Activated effector memory CD4-positive, alpha-beta T cell treated with anti-CD3 and anti-CD28 coated beads, Interleukin-2, amount 50 U/mL, for 16 hours (primary cell): ENCODE data around the gene CHST6.
"Not testable (repeated sequence)": the region's sequence is repeated elsewhere in the genome, so short reads cannot be mapped to it uniquely, and the experiment has no call there.

Experiments
- DNase-seq: peaks from one replicate; pipeline ENCODE4 v3.0.0-alpha.2; 2020

The CHST6 gene

DNA sequence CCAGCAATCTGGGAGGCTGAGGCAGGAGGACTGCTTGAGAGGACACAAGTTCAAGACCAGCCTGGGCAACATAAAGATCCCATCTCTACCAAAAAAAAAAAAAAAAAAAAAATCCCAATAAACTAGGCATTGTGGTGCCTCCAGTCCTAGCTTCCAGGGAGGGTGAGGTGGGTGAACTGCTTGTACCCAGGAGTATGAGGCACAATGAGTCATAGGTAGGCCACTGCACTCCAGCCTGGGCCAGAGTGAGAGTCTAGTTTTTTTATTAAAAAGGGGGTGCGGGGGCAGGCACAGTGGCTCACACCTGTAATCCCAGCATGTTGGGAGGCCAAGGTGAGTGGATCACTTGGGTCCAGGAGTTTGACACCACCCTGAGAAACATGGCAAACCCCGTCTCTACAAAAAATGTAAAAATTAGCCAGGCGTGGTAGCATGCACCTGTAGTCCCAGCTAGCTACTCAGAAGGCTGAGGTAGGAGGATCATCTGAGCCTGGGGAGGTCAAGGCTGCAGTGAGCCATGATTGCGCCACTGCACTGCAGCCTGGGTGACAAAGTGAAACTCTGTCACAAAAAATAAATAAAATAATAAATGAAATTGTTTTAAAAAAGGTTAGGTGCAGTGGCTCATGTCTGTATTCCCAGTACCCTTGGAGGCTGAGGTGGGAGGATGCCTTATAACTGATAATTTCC, 7.8 kb upstream of the CHST6 start:
- no peak for DNase-seq

GRCh38 chr16:75501820-75502219, 6.6 kb upstream of the CHST6 start:
- not testable (repeated sequence) for DNase-seq

DNA sequence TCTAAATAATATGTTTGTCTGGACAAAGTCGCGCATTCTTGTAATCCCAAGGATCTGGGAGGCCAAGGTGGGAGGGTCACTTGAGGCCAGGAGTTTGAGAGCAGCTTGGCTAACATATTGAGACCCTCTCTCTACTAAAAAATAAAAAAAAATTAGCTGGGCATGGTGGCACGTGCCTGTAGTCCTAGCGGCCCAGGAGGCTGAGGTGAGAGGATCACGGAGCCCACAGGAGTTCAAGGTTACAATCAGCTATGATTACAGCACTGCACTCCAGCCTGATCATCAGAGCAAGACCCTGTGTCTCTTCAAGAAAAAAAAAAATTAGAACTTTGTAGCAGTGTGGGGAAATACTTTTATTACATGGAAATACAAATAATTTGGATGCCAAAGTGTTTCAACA, 6.1 kb upstream of the CHST6 start:
- DNase-seq, result no peak

DNA sequence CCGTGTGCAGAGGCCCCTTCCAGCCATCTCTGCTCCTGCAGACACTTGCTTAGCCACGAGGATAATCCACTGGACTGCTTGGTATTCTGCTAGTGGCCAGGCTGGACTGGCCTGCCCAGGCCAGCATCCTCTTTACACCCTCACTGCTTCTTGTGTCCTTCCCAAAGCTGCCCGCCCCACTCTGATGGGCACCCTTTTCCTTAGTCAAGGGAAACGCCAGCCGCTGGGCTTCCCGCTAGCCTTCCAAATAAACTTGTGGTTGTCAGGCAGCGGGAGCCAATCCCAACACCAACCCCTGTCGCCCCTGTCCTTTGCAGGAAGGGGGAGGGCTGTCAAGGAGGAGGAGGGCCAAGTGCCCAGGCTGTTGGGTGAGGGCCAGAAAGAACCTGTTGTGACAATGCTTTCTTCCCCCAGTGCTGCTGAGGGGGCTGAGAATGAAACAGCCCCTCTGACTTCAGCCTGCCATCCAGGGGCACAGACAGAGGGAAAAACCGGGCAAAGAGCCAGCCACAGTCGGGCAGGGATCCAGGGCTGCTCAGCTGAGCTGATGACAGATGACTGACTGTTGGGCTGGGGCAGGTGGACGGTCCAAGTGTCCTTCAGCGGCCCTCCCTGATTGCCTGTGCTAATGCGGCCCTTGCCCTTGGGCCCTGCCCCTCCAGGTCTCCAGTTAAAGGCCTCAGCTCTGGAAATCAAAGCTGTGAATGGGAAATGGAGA, 3.5 kb upstream of the CHST6 start:
- DNase-seq, result not testable (repeated sequence)

DNA sequence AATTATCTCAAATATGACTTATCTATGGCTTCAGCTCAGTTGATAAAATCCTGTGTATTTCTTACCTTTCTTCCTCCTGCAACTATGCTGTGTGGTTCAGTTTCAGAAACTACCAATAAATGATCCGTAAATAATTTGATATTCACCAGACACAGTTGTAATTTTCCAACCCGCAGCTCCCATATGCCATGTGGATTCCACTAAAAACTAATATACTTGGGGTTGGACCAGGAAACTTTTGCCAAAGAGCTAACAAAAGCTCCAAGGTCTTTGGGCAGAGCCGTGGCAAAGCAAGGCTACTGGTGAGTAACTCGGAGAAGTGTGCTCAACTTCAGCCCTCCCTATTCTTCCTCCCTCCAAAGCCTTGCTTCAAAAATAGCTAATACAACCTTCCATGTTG, 2.3 kb upstream of the CHST6 start:
- no peak for DNase-seq

GRCh38 chr16:75494661-75495075, 573 bp downstream of the CHST6 start:
- DNase-seq, result no peak

DNA sequence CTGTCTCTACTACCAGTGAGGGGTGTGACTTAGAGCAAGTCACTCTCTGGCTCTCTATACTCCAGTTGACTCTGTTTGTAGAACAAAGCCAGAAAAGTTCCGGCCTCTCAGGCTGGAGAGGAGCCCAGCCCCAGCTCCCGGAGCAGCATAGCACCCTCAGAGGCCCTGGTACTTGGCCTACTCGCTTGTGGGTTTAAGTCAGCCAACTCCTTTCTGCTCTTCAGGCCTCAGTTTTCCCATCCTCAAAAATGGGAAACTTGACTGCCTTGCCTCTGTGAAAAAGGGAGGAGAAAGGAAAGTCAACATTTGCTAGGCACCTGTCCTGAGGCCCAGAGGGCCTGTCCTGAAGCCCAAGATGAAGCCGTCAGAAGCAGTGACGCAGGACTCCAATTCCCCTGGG, 1.1 kb downstream of the CHST6 start:
- no peak for DNase-seq

DNA sequence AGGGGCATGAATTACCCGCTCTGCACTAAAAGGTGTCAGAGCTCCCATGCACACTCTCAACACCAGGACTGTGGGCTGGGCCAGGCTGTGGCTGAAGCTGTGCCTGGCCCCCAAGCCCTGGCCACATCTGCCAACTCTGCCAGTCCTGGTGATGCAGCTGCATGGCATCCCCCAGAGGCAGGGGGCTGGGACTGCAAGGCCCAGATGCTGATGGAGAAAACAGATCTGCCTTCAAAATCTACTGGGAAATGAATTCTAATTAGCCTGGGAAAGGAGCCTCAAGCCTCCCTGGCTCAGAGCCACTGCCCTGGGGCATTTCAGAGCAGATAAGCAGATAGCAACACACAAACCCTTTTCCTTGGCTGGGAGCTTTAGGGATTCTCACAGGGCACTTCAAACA, 3.4 kb downstream of the CHST6 start:
- no peak for DNase-seq

DNA sequence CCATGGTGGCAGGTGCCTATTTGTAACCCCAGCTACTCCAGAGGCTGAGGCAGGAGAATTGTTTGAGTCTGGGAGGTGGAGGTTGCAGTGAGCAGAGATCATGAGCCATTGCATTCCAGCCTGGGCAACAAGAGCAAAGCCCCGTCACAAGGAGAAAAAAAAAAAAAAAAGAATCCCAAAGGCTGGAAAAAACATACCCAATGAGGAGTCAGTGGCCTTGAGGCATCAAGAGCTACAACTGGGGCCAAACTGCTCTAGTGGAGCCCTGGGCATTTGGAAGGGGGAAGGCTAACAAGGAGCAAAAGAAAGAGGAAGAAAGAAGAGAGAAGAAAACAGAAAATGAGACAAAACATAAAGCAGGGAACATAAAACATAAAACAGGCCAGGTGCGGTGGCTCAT, 6.9 kb downstream of the CHST6 start:
- no peak for DNase-seq

DNA sequence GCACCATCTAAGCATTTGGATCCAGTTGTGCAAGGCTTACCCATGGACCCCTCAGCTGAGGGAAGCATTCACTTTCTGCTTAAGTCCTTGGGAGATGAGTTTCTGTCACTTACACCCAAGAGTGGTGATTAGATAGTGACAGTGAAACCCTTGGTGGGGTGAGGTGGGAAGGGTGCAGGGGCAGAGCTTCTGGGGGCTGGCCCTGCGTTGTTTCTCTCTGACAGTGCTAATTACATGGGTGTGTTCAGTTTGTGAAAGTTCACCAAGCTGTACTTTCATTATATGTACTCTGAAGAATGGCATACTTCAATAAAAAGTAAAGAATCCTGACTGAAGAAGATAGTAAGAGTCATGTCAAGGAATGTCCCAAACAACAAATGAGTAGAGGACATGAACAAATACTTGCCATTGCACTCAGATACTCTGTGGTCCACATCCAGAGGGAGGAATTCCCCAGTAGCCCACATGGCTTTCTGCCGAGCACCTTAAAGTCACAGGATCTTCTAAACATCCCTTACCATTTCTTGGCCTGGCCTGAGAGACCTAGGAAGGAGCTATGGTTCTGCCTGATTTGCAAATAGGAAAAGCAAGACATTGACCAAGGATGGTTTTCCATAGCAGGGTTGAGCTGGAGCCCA, 8.4 kb downstream of the CHST6 start:
- no peak for DNase-seq

GRCh38 chr16:75486014-75486675, 9.1 kb downstream of the CHST6 start:
- no peak for DNase-seq

- no peak for DNase-seq
Measured at GRCh38 chr16:75485230-75486013, 9.8 kb downstream of the CHST6 start.

GRCh38 chr16:75483222-75483621, 12.0 kb downstream of the CHST6 start:
- no peak for DNase-seq

- no peak for DNase-seq
Measured at GRCh38 chr16:75482434-75483205, 12.6 kb downstream of the CHST6 start.

- no peak for DNase-seq
Measured at GRCh38 chr16:75481475-75481874, 13.8 kb downstream of the CHST6 start.

DNA sequence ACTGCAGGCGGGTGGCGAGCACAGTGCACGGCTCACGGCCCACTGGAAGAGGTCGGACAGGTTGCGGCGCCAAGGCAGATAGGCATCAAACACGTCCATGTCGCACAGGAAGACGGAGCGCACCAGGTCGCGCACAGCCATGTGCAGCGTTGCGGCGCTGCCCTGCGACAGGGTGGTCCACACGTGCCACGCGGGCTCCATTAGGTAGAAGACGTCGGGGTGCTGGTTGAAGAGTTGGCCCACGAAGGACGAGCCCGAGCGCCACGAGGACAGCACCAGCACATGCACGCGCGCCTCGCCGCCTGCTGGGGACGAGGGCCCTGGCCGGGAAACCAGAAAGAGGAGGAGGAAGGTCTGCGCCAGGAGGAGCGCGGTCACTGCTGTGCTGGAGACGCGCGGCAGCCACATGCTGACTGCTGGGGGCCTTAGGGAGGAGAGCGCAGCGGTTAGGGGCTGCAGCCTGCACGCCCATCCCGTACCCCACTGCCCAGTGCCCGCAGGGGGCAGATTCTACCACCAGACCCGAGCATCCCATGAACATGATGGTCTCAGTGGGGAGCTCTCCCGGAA, 15.7 kb downstream of the CHST6 start:
- DNase-seq, result no peak

DNA sequence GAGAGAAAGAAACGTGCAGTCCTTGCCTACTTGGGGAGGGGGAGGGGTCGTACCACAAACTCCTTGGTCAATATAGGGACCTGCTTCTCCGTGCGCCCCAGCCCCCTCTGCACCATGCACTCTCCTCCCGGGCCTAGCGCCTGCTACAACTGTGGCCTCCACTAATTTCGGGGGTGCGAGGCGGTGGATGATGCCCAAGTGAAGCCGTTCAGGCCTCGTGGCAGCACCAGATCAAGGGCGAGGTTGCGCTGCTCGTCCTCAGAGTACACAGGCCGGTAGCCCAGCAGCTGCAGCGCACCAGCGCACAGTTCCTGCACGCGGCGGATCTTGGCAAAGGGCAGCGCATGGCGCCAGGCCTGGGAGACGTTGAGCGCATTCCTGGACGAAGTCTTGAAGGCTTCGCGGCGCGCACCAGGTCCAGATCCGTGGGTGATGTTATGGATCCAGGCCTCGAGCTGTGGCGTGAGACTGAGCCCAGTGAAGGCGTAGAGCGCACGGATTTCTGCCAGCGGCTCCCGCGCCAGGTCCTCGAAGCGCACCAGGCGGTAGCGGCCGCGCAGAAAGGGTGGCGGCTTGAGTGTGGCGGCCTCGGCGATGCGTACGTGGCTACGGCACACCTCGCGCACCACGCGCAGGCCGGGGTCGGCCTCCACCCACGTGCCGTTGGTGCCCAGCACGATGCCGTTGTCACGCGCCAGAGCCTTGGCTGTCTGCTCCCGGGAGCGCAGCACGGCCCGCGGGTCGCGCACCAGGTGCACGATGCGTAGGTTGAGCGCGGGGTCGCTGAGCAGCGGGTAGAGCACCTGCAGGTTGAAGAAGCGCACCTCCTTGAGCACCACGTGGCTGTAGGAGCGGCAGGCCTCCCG, 16.5 kb downstream of the CHST6 start:
- no peak for DNase-seq

DNA sequence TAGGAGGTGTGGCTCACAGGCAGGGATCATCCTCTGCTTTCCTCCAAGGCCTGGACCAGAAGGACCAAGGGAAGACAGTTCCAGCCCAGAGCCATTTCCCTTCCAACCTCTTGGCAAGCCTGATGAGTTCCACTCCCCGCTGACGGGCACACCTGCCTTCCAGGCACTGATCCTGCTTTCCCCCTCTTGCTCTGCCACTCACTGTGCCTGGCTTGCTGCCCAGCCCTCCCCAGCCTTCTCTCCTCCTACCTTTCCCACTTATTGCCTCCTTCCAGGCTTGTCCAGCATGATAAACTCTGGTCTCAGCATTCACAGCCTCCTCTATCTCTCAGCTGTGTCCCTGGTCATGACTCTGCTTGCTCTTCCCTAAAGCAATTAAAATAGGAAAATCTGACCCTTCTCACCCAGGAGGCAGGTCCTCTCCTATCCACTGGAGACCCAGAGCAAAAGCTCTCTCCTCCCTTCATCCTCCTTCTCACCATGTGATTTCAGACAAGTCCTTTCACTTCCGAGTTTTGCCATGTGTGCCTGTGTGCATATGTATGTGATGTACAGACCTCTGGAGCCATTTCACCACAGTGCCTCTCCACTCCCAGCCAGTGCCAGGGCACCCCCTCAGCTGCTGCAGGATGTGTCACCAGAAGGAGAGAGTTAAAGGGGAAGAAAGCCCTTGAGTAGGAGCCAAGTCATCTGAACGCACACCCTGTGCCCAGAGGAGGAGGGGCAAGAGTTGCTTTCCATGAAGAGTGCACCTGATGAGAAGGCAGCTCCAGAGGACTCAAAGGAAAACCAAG, 17.4 kb downstream of the CHST6 start:
- no peak for DNase-seq

- no peak for DNase-seq
Measured at GRCh38 chr16:75476817-75477216, 18.4 kb downstream of the CHST6 start.

DNA sequence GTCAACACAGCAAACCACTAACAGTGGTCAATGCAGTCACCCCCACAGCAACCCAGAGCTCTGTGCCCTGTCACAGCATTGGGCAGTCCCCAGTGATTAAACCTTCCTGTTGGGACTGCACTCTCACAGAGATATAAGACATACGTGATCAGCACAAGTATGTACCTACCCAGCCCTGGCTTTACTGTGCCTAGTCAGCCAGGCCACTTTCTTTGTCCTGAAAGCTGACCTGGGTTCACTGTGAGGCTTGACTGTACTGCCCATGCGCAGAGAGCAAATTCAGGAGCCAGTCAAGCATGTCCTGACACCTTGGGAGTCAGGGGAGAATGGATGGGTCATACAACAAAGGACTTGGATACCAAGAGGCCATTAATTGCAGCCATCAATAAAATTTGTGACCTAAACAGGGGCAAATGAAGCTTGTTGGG, 19.8 kb downstream of the CHST6 start:
- no peak for DNase-seq
